Measurements from ENCODE around the gene ARVCF.

DNA sequence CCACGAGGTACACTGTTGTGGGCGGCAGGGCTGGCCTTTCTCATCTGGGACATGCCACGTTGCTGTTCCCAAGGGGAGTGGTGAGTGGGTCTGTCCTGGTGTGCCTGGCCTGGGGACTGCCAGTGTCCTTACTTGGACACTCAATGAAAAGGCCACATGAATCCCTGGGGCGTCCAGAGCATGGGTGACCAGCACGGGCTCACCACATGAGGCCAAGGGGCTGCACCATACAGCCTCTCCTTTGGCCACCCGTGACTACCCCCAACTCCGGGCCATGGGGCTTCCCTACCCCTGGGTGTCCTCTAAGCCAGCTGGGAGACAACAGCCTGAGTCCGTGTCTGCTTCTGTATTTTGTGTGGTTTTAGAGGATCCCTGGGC, 54.8 kb downstream of the ARVCF start:
- no peak for TF ChIP-seq POLR2A (IDR thresholded peaks at IDR 0.05)
- no peak for TF ChIP-seq CTCF (IDR thresholded peaks at IDR 0.05)
- no peak for TF ChIP-seq POLR2AphosphoS5 (IDR thresholded peaks at IDR 0.05)
